ENCODE data around the gene PPIA.
"Not testable (repeated sequence)": the region's sequence is repeated elsewhere in the genome, so short reads cannot be mapped to it uniquely, and the experiment has no call there.

DNA sequence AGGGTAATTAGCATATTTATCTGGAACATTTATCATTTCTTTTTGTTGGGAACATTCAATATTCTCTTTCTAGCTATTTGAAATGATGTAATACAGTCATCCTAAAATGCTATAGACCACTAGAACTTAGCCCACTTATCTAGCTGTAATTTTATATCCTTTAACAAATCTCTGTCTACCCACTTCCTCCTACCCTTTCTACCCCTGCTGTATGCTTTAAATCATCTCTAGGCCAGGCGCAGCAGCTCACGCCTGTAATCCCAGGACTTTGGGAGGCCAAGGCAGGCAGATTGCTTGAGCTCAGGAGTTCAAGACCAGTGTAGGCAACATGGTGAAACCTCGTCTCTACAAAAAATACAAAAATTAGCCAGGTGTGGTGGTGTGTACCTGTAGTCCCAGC lies 22.0 kb upstream of the PPIA start:
- TF ChIP-seq, protein P1, sequence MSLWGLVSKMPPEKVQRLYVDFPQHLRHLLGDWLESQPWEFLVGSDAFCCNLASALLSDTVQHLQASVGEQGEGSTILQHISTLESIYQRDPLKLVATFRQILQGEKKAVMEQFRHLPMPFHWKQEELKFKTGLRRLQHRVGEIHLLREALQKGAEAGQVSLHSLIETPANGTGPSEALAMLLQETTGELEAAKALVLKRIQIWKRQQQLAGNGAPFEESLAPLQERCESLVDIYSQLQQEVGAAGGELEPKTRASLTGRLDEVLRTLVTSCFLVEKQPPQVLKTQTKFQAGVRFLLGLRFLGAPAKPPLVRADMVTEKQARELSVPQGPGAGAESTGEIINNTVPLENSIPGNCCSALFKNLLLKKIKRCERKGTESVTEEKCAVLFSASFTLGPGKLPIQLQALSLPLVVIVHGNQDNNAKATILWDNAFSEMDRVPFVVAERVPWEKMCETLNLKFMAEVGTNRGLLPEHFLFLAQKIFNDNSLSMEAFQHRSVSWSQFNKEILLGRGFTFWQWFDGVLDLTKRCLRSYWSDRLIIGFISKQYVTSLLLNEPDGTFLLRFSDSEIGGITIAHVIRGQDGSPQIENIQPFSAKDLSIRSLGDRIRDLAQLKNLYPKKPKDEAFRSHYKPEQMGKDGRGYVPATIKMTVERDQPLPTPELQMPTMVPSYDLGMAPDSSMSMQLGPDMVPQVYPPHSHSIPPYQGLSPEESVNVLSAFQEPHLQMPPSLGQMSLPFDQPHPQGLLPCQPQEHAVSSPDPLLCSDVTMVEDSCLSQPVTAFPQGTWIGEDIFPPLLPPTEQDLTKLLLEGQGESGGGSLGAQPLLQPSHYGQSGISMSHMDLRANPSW (CRISPR knock-in tag; conservative IDR thresholded peaks at IDR 0.05; ENCODE audit: low read depth): not testable (repeated sequence)
- not testable (repeated sequence) for TF ChIP-seq CREM (CRISPR knock-in tag; IDR thresholded peaks at IDR 0.05); FOXP1 (CRISPR knock-in tag; IDR thresholded peaks at IDR 0.05; ENCODE audit: borderline replicate concordance); IRF2 (CRISPR knock-in tag; IDR thresholded peaks at IDR 0.05; ENCODE audit: borderline replicate concordance, low read depth); FOXK1 (CRISPR knock-in tag; IDR thresholded peaks at IDR 0.05); GABPB1 (CRISPR knock-in tag; IDR thresholded peaks at IDR 0.05)
- TF ChIP-seq, protein P2, sequence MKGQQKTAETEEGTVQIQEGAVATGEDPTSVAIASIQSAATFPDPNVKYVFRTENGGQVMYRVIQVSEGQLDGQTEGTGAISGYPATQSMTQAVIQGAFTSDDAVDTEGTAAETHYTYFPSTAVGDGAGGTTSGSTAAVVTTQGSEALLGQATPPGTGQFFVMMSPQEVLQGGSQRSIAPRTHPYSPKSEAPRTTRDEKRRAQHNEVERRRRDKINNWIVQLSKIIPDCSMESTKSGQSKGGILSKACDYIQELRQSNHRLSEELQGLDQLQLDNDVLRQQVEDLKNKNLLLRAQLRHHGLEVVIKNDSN (CRISPR knock-in tag; IDR thresholded peaks at IDR 0.05): not testable (repeated sequence)
- TF ChIP-seq, protein P3, sequence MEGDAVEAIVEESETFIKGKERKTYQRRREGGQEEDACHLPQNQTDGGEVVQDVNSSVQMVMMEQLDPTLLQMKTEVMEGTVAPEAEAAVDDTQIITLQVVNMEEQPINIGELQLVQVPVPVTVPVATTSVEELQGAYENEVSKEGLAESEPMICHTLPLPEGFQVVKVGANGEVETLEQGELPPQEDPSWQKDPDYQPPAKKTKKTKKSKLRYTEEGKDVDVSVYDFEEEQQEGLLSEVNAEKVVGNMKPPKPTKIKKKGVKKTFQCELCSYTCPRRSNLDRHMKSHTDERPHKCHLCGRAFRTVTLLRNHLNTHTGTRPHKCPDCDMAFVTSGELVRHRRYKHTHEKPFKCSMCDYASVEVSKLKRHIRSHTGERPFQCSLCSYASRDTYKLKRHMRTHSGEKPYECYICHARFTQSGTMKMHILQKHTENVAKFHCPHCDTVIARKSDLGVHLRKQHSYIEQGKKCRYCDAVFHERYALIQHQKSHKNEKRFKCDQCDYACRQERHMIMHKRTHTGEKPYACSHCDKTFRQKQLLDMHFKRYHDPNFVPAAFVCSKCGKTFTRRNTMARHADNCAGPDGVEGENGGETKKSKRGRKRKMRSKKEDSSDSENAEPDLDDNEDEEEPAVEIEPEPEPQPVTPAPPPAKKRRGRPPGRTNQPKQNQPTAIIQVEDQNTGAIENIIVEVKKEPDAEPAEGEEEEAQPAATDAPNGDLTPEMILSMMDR (IDR thresholded peaks at IDR 0.05): not testable (repeated sequence)
- TF ChIP-seq, protein P4, sequence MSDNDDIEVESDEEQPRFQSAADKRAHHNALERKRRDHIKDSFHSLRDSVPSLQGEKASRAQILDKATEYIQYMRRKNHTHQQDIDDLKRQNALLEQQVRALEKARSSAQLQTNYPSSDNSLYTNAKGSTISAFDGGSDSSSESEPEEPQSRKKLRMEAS (CRISPR knock-in tag; IDR thresholded peaks at IDR 0.05): not testable (repeated sequence)

Data from WTC11 (cell line).